DOHH2 (cell line): ENCODE data around the gene GPC4.

Source experiments
- H3F3A ChIP-seq: fragments of 200-600 bp; sonication (generic), shearing (Covaris generic); 2 replicates; pipeline ENCODE4 v1.6.0; 2016; ENCODE audit warnings: antibody characterized with exemption, mild to moderate bottlenecking; ENCODE audit not compliant: control insufficient read depth, insufficient read depth
- H3K27ac ChIP-seq: fragments of 200-600 bp; sonication (generic); 2 replicates; pipeline ENCODE4 v1.5.1; 2014; ENCODE audit warnings: low read depth, mild to moderate bottlenecking, low read length, moderate library complexity
- H3K27me3 ChIP-seq: fragments of 200-600 bp; sonication (generic); 2 replicates; pipeline ENCODE4 v1.6.1; 2014; ENCODE audit warnings: mild to moderate bottlenecking, low read length, mixed read lengths; ENCODE audit not compliant: control insufficient read depth
- H3K36me3 ChIP-seq: fragments of 200-600 bp; sonication (generic); 2 replicates; pipeline ENCODE4 v1.6.1; 2014; ENCODE audit warnings: mild to moderate bottlenecking, low read length, moderate library complexity, mixed read lengths; ENCODE audit not compliant: control insufficient read depth
- H3K4me1 ChIP-seq: fragments of 200-600 bp; sonication (generic); 2 replicates; pipeline ENCODE4 v1.6.1; 2014; ENCODE audit warnings: mild to moderate bottlenecking, low read length, mixed read lengths; ENCODE audit not compliant: control insufficient read depth
- H3K4me2 ChIP-seq: fragments of 200-600 bp; sonication (generic); 2 replicates; pipeline ENCODE4 v1.6.0; 2014; ENCODE audit warnings: mild to moderate bottlenecking, low read length, moderate library complexity
- H3K4me3 ChIP-seq: fragments of 200-600 bp; sonication (generic); 2 replicates; pipeline ENCODE4 v1.5.1; 2014; ENCODE audit warnings: mild to moderate bottlenecking, low read length, mixed read lengths
- H3K79me2 ChIP-seq: fragments of 200-600 bp; sonication (generic); 2 replicates; pipeline ENCODE4 v1.6.1; 2014; ENCODE audit warnings: mild to moderate bottlenecking, low read length, mixed read lengths; ENCODE audit not compliant: control insufficient read depth
- H3K9me2 ChIP-seq: fragments of 200-600 bp; sonication (generic); replicated peaks from 2 replicates; pipeline ENCODE4 v1.6.1; 2014; ENCODE audit warnings: mild to moderate bottlenecking, low read length, mixed read lengths; ENCODE audit not compliant: control insufficient read depth
- H3K9me3 ChIP-seq: fragments of 200-600 bp; sonication (generic); 2 replicates; pipeline ENCODE4 v1.6.1; 2014; ENCODE audit warnings: antibody characterized with exemption, low read length, mixed read lengths; ENCODE audit not compliant: control insufficient read depth, insufficient read depth
- H4K20me1 ChIP-seq: fragments of 200-600 bp; sonication (generic); 2 replicates; pipeline ENCODE4 v1.6.0; 2014; ENCODE audit warnings: low read depth, mild to moderate bottlenecking, antibody characterized with exemption, low read length, moderate library complexity; ENCODE audit not compliant: control insufficient read depth, insufficient read depth
- EZH2phosphoT487 ChIP-seq: fragments of 200-600 bp; sonication (generic); IDR thresholded peaks from 2 replicates; pipeline ENCODE4 v1.6.1; 2017; ENCODE audit warnings: borderline replicate concordance, mild to moderate bottlenecking, antibody characterized with exemption, low read length, moderate library complexity, mixed read lengths
- TF ChIP-seq, protein P1 (sequence below): fragments of 200-600 bp; sonication (generic); IDR thresholded peaks from one replicate; pipeline ENCODE4 v1.5.1; 2014; ENCODE audit warnings: antibody characterized with exemption, mild to moderate bottlenecking, low read depth, low read length; ENCODE audit not compliant: poor library complexity, severe bottlenecking

The GPC4 gene

DNA sequence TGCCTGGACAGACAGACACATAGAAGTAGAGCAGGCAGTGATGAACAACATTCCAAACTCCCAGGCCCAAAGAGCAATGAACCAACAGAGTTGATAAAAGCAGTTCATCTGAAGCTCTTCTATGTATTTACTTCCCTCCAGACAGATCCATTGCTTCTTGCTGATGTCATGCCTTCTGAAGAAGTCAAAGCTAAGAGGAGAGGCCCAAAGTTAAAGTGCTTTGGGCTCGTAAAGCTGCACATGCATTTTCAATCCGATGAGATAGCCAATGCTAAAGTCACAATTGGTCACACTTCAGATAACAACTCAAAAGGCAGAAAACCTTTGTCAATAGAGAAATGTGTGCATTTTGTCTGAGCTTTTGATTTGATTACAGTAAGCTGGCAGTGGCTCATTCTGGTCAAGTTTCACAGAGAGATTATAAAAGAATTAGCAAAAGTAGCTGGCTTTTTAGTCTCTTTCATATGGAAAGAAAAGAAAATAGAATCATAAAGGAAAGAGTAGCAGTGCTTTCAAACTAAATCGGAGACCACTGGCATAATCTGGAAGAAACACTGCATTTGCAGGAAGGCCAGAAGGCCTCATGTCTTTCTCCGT is 82.0 kb downstream of the GPC4 start:
- Histone ChIP-seq H3K27ac (no peak overlapping the region), H3K79me2 (no peaks in the 10 kb centered on the region), H4K20me1 (no peaks in the 10 kb centered on the region), H3K36me3 (no peaks in the 10 kb centered on the region), H3K9me2 (no peaks in the 10 kb centered on the region), H3K27me3 (no peaks in the 10 kb centered on the region), H3K9me3 (no peaks in the 10 kb centered on the region), H3K4me3 (no peak overlapping the region), H3F3A (no peaks in the 10 kb centered on the region), H3K4me1 (no peaks in the 10 kb centered on the region), H3K4me2 (no peak overlapping the region)
- TF ChIP-seq, protein P1, sequence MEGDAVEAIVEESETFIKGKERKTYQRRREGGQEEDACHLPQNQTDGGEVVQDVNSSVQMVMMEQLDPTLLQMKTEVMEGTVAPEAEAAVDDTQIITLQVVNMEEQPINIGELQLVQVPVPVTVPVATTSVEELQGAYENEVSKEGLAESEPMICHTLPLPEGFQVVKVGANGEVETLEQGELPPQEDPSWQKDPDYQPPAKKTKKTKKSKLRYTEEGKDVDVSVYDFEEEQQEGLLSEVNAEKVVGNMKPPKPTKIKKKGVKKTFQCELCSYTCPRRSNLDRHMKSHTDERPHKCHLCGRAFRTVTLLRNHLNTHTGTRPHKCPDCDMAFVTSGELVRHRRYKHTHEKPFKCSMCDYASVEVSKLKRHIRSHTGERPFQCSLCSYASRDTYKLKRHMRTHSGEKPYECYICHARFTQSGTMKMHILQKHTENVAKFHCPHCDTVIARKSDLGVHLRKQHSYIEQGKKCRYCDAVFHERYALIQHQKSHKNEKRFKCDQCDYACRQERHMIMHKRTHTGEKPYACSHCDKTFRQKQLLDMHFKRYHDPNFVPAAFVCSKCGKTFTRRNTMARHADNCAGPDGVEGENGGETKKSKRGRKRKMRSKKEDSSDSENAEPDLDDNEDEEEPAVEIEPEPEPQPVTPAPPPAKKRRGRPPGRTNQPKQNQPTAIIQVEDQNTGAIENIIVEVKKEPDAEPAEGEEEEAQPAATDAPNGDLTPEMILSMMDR = no peak
- TF ChIP-seq EZH2phosphoT487 = no peak

DNA sequence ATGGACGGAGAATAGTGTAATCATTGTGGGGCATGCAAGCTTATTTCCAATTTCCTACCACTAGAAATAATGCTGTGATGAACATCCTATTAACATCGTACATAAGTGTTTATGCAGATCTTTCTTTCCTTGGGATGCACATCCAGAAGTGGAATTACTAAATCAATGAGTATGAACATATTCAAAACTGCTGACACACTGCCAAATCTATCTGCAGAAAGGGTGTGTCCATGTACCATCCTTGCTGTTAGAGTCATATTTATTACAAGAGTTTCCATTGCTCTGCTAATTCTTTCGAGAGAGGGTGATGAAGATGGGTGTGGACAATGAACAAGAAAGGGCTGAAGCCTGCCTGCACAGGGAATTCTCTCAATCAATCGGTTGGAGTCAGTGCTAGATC is 82.6 kb downstream of the GPC4 start:
- Histone ChIP-seq H3K4me2 (no peak overlapping the region), H3F3A (no peaks in the 10 kb centered on the region), H3K36me3 (no peaks in the 10 kb centered on the region), H3K4me1 (no peaks in the 10 kb centered on the region), H3K9me2 (no peaks in the 10 kb centered on the region), H4K20me1 (no peaks in the 10 kb centered on the region), H3K27ac (no peak overlapping the region), H3K27me3 (no peaks in the 10 kb centered on the region), H3K9me3 (no peaks in the 10 kb centered on the region), H3K79me2 (no peaks in the 10 kb centered on the region), H3K4me3 (no peak overlapping the region)
- no peak for TF ChIP-seq EZH2phosphoT487
- TF ChIP-seq, protein P1 = no peak

DNA sequence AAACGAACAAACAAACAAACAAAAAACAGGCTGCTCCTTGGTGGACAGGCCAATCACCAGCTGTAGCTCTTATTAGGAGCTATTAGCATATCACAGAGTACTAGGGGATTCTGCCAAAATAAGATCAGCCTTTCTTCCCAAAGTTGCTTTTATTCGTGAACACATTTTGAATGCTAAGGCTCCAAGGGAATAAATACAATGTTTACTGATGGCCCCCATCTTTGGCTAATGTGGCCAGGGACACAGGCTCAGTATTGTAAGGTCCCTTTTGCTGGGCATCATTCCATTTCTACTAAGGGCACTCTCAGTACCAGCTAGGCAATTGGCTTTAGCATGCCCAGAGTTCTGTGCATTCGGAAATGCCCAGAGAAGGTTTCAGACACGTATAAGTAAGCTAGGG is 84.3 kb downstream of the GPC4 start:
- H3K9me3 ChIP-seq = no peaks in the 10 kb centered on the region
- no peaks in the 10 kb centered on the region for H3K36me3 ChIP-seq
- H3F3A ChIP-seq = no peaks in the 10 kb centered on the region
- H3K4me1 ChIP-seq = no peaks in the 10 kb centered on the region
- no peaks in the 10 kb centered on the region for H4K20me1 ChIP-seq
- H3K4me2 ChIP-seq = no peak overlapping the region
- TF ChIP-seq, protein P1 = no peak
- TF ChIP-seq EZH2phosphoT487 = no peak
- no peak overlapping the region for H3K4me3 ChIP-seq
- H3K9me2 ChIP-seq = no peaks in the 10 kb centered on the region
- H3K79me2 ChIP-seq = no peaks in the 10 kb centered on the region
- no peak overlapping the region for H3K27ac ChIP-seq
- H3K27me3 ChIP-seq = no peaks in the 10 kb centered on the region

DNA sequence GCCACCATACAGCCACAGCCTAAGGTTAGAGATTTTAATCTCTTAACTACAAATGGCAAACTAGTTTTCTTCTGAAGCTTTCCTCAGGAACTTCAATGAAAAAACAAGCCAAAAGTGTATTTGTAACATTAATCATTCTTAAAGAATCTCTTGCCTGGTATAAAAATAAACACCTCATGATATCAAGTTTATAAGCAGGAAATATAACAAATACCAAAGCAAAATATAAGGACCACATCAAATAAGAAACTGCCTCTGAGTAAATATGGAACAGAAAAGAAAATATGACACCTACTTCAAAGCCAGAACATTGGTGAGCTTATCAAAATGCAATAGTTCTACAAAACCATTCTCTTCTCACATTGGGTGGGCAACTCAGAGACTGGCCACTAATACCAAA is 89.9 kb downstream of the GPC4 start:
- no peak for TF ChIP-seq EZH2phosphoT487
- Histone ChIP-seq H3K27ac (no peak overlapping the region), H3K4me2 (no peak overlapping the region), H4K20me1 (no peaks in the 10 kb centered on the region), H3K4me3 (no peak overlapping the region), H3K9me3 (no peaks in the 10 kb centered on the region), H3K36me3 (no peaks in the 10 kb centered on the region), H3F3A (no peaks in the 10 kb centered on the region), H3K9me2 (no peaks in the 10 kb centered on the region), H3K4me1 (peaks cover 23% of the 10 kb centered on the region), H3K27me3 (no peaks in the 10 kb centered on the region), H3K79me2 (no peaks in the 10 kb centered on the region)
